Testis (tissue), 2 donors: ENCODE measurements around the gene FBLN2.

ENCODE experiments used
- CTCF ChIP-seq, 3 experiments: fragments of 450-650 bp in 2 of 3; fragments of 200-600 bp in 1 of 3; sonication (generic) in 1 of 3; IDR thresholded peaks; one replicate each; pipeline ENCODE4 v1.5.1; 2016 to 2019; ENCODE audit warnings: antibody characterized with exemption in 3 of 3, mild to moderate bottlenecking in 2 of 3, moderate library complexity in 1 of 3
- POLR2A ChIP-seq: fragments of 450-650 bp; IDR thresholded peaks from one replicate; pipeline ENCODE4 v1.6.1; 2017; ENCODE audit warnings: antibody characterized with exemption, mild to moderate bottlenecking, moderate library complexity

GRCh38 chr3:13506239-13506638 lies 42.7 kb upstream of the FBLN2 start:
- TF ChIP-seq CTCF (IDR thresholded peaks at IDR 0.05) (no peak), POLR2A (no peak)
